HFFc6 (cell line): ENCODE results near the gene NDUFB11. TPM values are rescaled to one million over a fixed set of nuclear protein-coding genes. Genes with fewer than 3 reads are reported as not detected.

Experiments used
- DNase-seq: peaks from one replicate; pipeline ENCODE4 v3.0.0-alpha.2; 2018
- H3K27ac Mint-ChIP-seq: 2 replicates; pipeline ENCODE4 v1.8.0; 2020; ENCODE audit warnings: mild to moderate bottlenecking, mixed read lengths
- H3K27me3 Mint-ChIP-seq: 2 replicates; pipeline ENCODE4 v1.8.0; 2021; ENCODE audit warnings: mild to moderate bottlenecking, moderate library complexity, mixed read lengths; ENCODE audit not compliant: insufficient read depth
- H3K36me3 Mint-ChIP-seq: 2 replicates; pipeline ENCODE4 v1.8.0; 2021; ENCODE audit warnings: low read depth, mixed read lengths
- H3K4me1 Mint-ChIP-seq: 2 replicates; pipeline ENCODE4 v1.8.0; 2020; ENCODE audit warnings: low read depth, mixed read lengths
- H3K4me3 Mint-ChIP-seq: 2 replicates; pipeline ENCODE4 v1.8.0; 2020; ENCODE audit warnings: mild to moderate bottlenecking, moderate library complexity, mixed read lengths
- H3K9me3 Mint-ChIP-seq: 2 replicates; pipeline ENCODE4 v1.8.0; 2020; ENCODE audit warnings: mild to moderate bottlenecking, mixed read lengths
- long read RNA-seq: library from polyadenylated mRNA; unstranded; transcript quantifications from one replicate; pipeline ENCODE4 v2.0.0, GENCODE V29; 2019
- total RNA-seq, 6 experiments: library from RNA; stranded (reverse); fragmentation: NEBNext Ultra II Directional; extraction: Animal tissue kit (Norgen Biotek cat#: 25700); gene quantifications; 2 replicates in 1 of 6; 3 replicates in 5 of 6; pipeline ENCODE4 v1.2.3, GENCODE V29; 2021
- TF ChIP-seq, protein P1 (sequence below): fragments of 200-600 bp; sonication (generic); IDR thresholded peaks from 2 replicates; pipeline ENCODE4 v1.5.0; 2021; ENCODE audit warnings: antibody characterized with exemption, mild to moderate bottlenecking

NDUFB11 gene
- total RNA-seq, result 10 to 100 TPM; 80.0 to 88.8 (median 84.4) TPM
- long read RNA-seq, transcript NDUFB11-202 (3 exons, 1,388 nt), result major isoform, 96 of 128 reads
- long read RNA-seq, transcript NDUFB11-201 (3 exons, 948 nt), result minor isoform, 32 of 128 reads
- long read RNA-seq, partial matches to known transcripts, result 0 of 128 reads
- long read RNA-seq, other reads (novel, unspliced or antisense), result 0 of 128 reads

DNA sequence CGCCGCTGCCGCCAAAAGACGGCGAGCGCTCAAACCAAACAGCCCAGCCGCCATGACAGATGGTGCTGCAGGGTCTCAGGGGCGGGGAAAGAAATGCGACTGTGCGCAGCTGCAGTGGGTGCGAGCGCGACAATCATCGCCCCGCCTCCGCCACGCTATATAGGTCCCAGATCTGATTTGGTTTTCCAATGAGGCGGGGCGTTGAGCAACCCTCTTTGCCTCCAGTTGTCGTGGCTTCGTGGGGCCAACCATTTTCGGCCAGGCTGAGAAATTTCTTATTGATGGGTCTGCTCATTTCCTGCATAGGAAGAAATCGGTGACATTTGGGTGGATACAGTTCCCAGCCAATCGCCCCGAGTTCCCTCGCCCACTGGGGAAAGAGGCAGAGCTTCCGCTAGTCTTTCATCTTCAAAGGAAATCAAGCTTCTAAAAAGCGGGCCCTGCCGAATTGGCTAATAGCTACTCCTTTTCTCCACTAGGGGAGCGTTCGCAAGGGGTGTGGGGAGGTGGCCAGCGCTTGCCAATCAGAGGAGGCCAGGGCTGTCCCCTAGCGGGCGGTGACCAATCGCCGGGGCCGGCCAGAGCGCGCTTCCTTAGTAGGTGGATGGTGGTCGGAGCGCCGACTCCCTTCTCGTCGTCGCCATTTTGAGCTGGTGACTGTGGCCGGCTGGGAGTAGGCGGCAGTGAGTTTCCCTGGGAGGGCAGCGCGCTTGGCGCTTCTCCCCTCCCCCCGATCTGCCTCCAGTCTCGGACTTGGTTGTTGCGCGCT is at the start of gene NDUFB11, which contains the start of gene RBM10:
Gene NDUFB11 (minus strand): TSS at position 77 of the 769 bp plus-strand sequence. CDS start 23 bp downstream, at position 54.
Gene RBM10 (plus strand): TSS at position 596 of the 769 bp plus-strand sequence. CDS start 2,261 bp downstream, outside the sequence.
- DNase-seq, result peak; percentile 92
- TF ChIP-seq, protein P1, sequence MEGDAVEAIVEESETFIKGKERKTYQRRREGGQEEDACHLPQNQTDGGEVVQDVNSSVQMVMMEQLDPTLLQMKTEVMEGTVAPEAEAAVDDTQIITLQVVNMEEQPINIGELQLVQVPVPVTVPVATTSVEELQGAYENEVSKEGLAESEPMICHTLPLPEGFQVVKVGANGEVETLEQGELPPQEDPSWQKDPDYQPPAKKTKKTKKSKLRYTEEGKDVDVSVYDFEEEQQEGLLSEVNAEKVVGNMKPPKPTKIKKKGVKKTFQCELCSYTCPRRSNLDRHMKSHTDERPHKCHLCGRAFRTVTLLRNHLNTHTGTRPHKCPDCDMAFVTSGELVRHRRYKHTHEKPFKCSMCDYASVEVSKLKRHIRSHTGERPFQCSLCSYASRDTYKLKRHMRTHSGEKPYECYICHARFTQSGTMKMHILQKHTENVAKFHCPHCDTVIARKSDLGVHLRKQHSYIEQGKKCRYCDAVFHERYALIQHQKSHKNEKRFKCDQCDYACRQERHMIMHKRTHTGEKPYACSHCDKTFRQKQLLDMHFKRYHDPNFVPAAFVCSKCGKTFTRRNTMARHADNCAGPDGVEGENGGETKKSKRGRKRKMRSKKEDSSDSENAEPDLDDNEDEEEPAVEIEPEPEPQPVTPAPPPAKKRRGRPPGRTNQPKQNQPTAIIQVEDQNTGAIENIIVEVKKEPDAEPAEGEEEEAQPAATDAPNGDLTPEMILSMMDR, result peak; percentile 80
- peak within 1 kb of the TSS; percentile 98 for H3K27ac Mint-ChIP-seq
- peaks cover 4% of the 10 kb centered on the region; the same call in 1 of the 2 replicates for H3K36me3 Mint-ChIP-seq
- no peaks in the 10 kb centered on the region; the same call in 1 of the 2 replicates for H3K27me3 Mint-ChIP-seq
- no peaks in the 10 kb centered on the region for H3K9me3 Mint-ChIP-seq
- H3K4me3 Mint-ChIP-seq, result peak within 1 kb of the TSS; percentile 99
- H3K4me1 Mint-ChIP-seq, result peaks cover 9% of the 10 kb centered on the region

DNA sequence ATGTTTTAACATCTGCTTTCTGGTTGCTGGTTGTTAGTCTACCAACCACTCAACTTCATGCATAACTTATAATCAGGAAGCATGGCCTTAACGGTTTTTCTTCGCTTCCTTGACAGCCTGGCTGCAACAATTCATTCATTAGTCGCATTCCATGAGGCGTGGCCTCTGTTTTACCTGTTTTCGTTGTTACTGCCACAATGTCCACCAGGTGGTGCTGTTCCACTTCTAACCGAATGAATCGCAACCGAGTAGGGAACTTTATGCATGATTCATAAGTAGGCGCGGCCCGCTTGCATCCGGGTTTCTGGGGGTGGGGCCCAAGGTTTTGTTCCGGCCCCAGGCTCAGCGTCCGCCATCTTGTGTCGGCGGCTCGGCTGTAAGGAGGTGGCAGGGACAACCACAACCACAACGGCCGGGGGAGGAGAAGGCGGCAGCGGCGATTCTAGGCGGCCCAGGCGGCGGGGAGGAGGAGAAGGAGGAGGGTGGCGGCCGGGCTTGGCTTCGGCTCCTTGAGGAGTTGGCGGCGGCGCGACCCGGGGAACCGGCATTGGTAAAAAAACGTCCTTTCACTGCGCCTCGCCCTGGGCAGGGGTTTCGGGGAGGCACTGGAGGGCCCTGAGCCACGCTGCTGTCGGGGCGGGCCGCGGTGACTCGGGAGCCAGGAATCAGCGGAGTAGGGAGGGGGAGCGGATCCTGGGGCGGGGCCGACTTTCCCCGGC is 49.1 kb upstream of the NDUFB11 start, which contains the start of gene UBA1:
Gene UBA1 (plus strand): TSS at position 355 of the 719 bp plus-strand sequence. CDS start 4,974 bp downstream, outside the sequence.
- H3K36me3 Mint-ChIP-seq, result peaks cover 20% of the 10 kb centered on the region; the same call in 1 of the 2 replicates
- TF ChIP-seq, protein P1, result peak; percentile 88
- peaks cover 46% of the 10 kb centered on the region for H3K4me1 Mint-ChIP-seq
- H3K9me3 Mint-ChIP-seq, result no peaks in the 10 kb centered on the region
- H3K4me3 Mint-ChIP-seq, result peak within 1 kb of the TSS; percentile 97
- peak within 1 kb of the TSS; percentile 98 for H3K27ac Mint-ChIP-seq
- peak; percentile 87 for DNase-seq
- H3K27me3 Mint-ChIP-seq, result no peaks in the 10 kb centered on the region; the same call in none of the 2 replicates

DNA sequence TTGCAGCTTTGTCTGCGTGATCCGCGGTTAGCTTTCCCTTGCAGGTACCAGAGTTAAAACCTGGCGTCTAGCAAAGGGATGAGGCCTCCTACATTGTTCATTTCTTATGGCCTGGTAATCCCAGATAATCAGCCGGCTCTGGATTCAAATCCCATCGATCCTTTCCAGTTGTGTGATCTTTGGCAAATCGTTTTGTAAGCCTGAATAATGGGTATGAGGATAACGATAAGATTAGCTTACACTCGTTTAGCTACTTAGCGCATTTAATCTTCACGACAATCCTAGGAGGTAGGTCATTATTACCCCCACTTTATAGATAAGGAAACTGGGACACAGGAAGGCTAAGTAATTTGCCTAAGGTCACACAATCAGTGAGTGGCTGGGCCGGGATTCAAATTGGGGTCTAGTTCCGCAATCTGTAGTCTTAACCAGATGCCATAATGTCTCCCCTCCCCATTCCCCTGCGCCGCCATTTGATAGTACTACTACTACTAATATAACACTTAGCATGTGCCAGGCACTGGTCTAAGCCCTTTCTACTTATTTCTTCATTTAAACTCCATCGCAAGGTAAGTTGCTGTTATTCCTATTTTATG is 47.4 kb upstream of the NDUFB11 start:
- Mint-ChIP-seq H3K4me3 (peak overlapping the region; percentile 93), H3K4me1 (peaks cover 29% of the 10 kb centered on the region), H3K27ac (no peak overlapping the region), H3K9me3 (no peaks in the 10 kb centered on the region), H3K36me3 (peaks cover 16% of the 10 kb centered on the region; the same call in 1 of the 2 replicates), H3K27me3 (peaks cover 1% of the 10 kb centered on the region)
- DNase-seq, result no peak
- TF ChIP-seq, protein P1, result no peak

DNA sequence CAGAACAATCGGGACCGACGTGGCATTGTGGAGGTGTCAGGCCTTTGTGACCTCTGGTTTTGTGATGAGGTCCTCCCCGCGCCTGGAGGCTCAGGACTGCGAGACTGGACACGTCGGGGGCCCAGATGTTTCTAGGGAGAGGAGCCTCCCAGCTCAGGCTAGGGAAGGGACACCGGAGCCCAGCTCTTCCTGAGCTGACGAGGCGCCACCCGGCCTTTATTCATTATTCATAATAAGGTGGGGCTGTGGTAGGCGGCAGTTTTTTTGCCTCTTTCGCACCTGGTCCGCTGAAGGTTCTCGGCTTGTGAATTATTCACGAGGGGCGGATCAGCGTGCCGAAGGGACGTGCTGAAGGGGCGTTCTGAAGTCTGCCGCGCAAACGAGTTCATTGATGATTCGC is 46.8 kb upstream of the NDUFB11 start:
- DNase-seq, result no peak
- peaks cover 23% of the 10 kb centered on the region for H3K4me1 Mint-ChIP-seq
- H3K27ac Mint-ChIP-seq, result peak overlapping the region; percentile 75
- peak overlapping the region; percentile 93 for H3K4me3 Mint-ChIP-seq
- TF ChIP-seq, protein P1, result no peak
- no peaks in the 10 kb centered on the region for H3K9me3 Mint-ChIP-seq
- peaks cover 1% of the 10 kb centered on the region for H3K27me3 Mint-ChIP-seq
- peaks cover 16% of the 10 kb centered on the region; the same call in 1 of the 2 replicates for H3K36me3 Mint-ChIP-seq
